ENCODE measurements around the gene DCLK1. TPM values are rescaled to one million over a fixed set of nuclear protein-coding genes. Genes with fewer than 3 reads are reported as not detected.

DCLK1 gene
- total and polyA plus RNA-seq, 10 of the 15 experiments (the other 5 are each of a cell fraction or from before 2014, with no cell fraction given): not detected

DNA sequence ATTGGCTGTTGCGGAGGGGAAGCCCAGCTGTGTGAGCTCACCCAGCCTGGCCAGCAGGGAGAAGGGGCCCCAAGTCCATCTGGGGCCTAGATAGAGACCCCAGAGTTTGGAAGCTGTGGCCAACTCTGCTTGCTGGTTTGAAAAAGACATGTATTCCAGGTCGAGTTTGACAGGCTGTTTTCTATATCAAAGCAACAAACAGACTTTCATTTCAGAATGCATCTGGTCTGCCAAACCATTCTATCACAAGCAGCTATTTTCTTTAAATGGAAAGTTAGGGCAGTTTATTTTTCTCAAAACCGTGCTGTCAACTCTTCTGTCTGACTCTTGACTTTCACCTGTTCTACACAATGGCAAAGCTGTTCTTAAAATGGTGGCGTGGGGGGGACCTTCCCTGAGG lies 185.8 kb downstream of the DCLK1 start:
- ChIA-PET RAD21 (ENCODE audit: unreplicated experiment) (no interaction called here), CTCF (no interaction called here), SMC1A (ENCODE audit: uncharacterized antibody, unreplicated experiment) (no interaction called here), POLR2A (no interaction called here)
- FAIRE-seq (no peak), ATAC-seq (no peak), DNase-seq (ENCODE audit: low read depth, low spot score) (no peak)
- Histone ChIP-seq H3K4me1 (ENCODE audit: control insufficient read depth, insufficient read depth, low read length) (no peaks in the 10 kb centered on the region), H3K36me3 (ENCODE audit: control insufficient read depth in 2 of 2, insufficient read depth in 2 of 2, low read length in 1 of 2) (no peaks in the 10 kb centered on the region), H3K79me2 (ENCODE audit: control insufficient read depth, insufficient read depth, low read length) (no peaks in the 10 kb centered on the region), H4K20me1 (ENCODE audit: control insufficient read depth, insufficient read depth) (no peaks in the 10 kb centered on the region), H3K27ac (ENCODE audit: control insufficient read depth, insufficient read depth) (no peak overlapping the region), H3K9ac (ENCODE audit: control insufficient read depth, insufficient read depth, low read length) (no peak overlapping the region), H3K4me2 (ENCODE audit: control insufficient read depth, insufficient read depth) (no peak overlapping the region), H2AFZ (ENCODE audit: control insufficient read depth, low read depth, low read length) (no peak overlapping the region), H3K9me3 (replicated peaks; ENCODE audit: control insufficient read depth, insufficient read depth, low read length) (no peaks in the 10 kb centered on the region; the same call in 2 of the 3 replicates), H3K27me3 (replicated peaks in 1 of 2; ENCODE audit: control insufficient read depth in 2 of 2, insufficient read depth in 2 of 2, low read length in 1 of 2) (no peaks in the 10 kb centered on the region), H3K4me3 (no peak overlapping the region)
- intact Hi-C loops (cut with micrococcal nuclease; ENCODE audit: unreplicated experiment): no loop called here
- TF ChIP-seq YBX1 (IDR thresholded peaks at IDR 0.05): no peak
- TF ChIP-seq, protein P1, sequence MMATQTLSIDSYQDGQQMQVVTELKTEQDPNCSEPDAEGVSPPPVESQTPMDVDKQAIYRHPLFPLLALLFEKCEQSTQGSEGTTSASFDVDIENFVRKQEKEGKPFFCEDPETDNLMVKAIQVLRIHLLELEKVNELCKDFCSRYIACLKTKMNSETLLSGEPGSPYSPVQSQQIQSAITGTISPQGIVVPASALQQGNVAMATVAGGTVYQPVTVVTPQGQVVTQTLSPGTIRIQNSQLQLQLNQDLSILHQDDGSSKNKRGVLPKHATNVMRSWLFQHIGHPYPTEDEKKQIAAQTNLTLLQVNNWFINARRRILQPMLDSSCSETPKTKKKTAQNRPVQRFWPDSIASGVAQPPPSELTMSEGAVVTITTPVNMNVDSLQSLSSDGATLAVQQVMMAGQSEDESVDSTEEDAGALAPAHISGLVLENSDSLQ (IDR thresholded peaks at IDR 0.05): no peak
- TF ChIP-seq NRF1 (conservative IDR thresholded peaks at IDR 0.05; ENCODE audit: low read depth, low read length): no peak
- in situ Hi-C loops (cut with MboI): no loop called here
- WGBS (ENCODE audit: insufficient coverage, insufficient replicate concordance, low lambda C conversion rate, missing lambda C conversion rate): 7% methylated on average over 4 of the region's 4 CpGs
- BruUV-seq (replicated peaks): no TSS peak

DNA sequence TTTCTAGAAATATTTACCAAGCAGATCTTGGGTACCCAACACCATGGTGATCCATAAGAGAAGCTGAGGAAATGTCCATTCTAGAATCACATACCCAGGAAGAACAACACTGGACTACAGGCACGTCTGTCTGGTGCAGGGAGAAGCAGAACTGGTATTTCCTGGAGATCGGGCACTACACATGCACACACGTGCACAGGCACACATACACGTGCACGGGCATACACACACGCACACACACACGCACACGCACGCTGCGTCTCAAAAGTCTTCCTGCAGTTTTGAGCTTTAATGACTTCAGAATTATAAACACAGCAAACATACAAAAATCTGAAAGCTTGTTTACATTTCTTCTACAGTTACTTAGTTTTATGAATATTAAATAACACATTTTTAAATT lies 189.8 kb downstream of the DCLK1 start:
- H3K79me2 ChIP-seq (ENCODE audit: control insufficient read depth, insufficient read depth, low read length): no peaks in the 10 kb centered on the region
- POLR2A ChIA-PET: no interaction called here

More for the DNA sequence above, 189.8 kb downstream of the DCLK1 start:
- CTCF ChIA-PET: interaction anchor here (1.5 kb wide), 1 partner anchor 12 kb away, joined by 3 read pairs; no protein-coding TSS in a partner anchor
- BruUV-seq (replicated peaks): no TSS peak
- H3K27ac ChIP-seq (ENCODE audit: control insufficient read depth, insufficient read depth): no peak overlapping the region
- no peaks in the 10 kb centered on the region; the same call in 2 of the 3 replicates for H3K9me3 ChIP-seq (replicated peaks; ENCODE audit: control insufficient read depth, insufficient read depth, low read length)
- DNase-seq (ENCODE audit: low read depth, low spot score): no peak
- no peak for ATAC-seq
- no peaks in the 10 kb centered on the region for H3K36me3 ChIP-seq (ENCODE audit: control insufficient read depth in 2 of 2, insufficient read depth in 2 of 2, low read length in 1 of 2)
- no peak for FAIRE-seq
- SMC1A ChIA-PET (ENCODE audit: uncharacterized antibody, unreplicated experiment): interaction anchor here (1.0 kb wide), 1 partner anchor 10 kb away, joined by 5 read pairs; no protein-coding TSS in a partner anchor
- H3K4me1 ChIP-seq (ENCODE audit: control insufficient read depth, insufficient read depth, low read length): no peaks in the 10 kb centered on the region
- no peak overlapping the region for H3K4me3 ChIP-seq
- H3K4me2 ChIP-seq (ENCODE audit: control insufficient read depth, insufficient read depth): no peak overlapping the region
- intact Hi-C loops (cut with micrococcal nuclease; ENCODE audit: unreplicated experiment) (no loop called here), in situ Hi-C loops (cut with MboI) (no loop called here)
- no peaks in the 10 kb centered on the region for H4K20me1 ChIP-seq (ENCODE audit: control insufficient read depth, insufficient read depth)
- no peak overlapping the region for H2AFZ ChIP-seq (ENCODE audit: control insufficient read depth, low read depth, low read length)
- no peak for TF ChIP-seq CHD2 (IDR thresholded peaks at IDR 0.05; ENCODE audit: borderline replicate concordance, low read depth, low read length)
- no peak for TF ChIP-seq NFIC (IDR thresholded peaks at IDR 0.05; ENCODE audit: low read depth, low read length)
- TF ChIP-seq CBFB (IDR thresholded peaks at IDR 0.05; ENCODE audit: low read depth): no peak
- TF ChIP-seq ZNF622 (IDR thresholded peaks at IDR 0.05): no peak
- TF ChIP-seq CREB1 (IDR thresholded peaks at IDR 0.05; ENCODE audit: low read depth): no peak
- TF ChIP-seq MXI1 (IDR thresholded peaks at IDR 0.05; ENCODE audit: low read depth, low read length): no peak
- no peak for TF ChIP-seq PAX8 (IDR thresholded peaks at IDR 0.05)
- no peak for TF ChIP-seq RAD21 (IDR thresholded peaks at IDR 0.05; ENCODE audit: insufficient read depth, low read depth, low read length)
- 54% methylated on average over 10 of the region's 10 CpGs for whole genome bisulfite sequencing (ENCODE audit: insufficient coverage, insufficient replicate concordance, low lambda C conversion rate, missing lambda C conversion rate)
- no peaks in the 10 kb centered on the region for H3K27me3 ChIP-seq (replicated peaks in 1 of 2; ENCODE audit: control insufficient read depth in 2 of 2, insufficient read depth in 2 of 2, low read length in 1 of 2)
- H3K9ac ChIP-seq (ENCODE audit: control insufficient read depth, insufficient read depth, low read length): no peak overlapping the region
- RAD21 ChIA-PET (ENCODE audit: unreplicated experiment): no interaction called here
